IMR-90 (cell line): ENCODE results near the gene CUX1. TPM values are rescaled to one million over a fixed set of nuclear protein-coding genes. Genes with fewer than 3 reads are reported as not detected.

Experiments used
- ATAC-seq: fragments of 200-7000 bp; cut with Tn5 transposase; 2 replicates; pipeline ENCODE4 v1.9.1; 2020; ENCODE audit warnings: low read depth, mild to moderate bottlenecking, moderate library complexity
- BruUV-seq: library from RNA; stranded (reverse); fragments of 400-500 nt; replicated peaks from 2 replicates; lab custom pipeline; 2021; lab: Mats Ljungman, UMichigan
- CTCF ChIA-PET: fragments of 300-600 bp; formaldehyde crosslinking; extraction: SDS; loops from one replicate; lab custom pipeline; 2021; ENCODE audit warnings: antibody characterized with exemption; lab: Yijun Ruan, JAX
- POLR2A ChIA-PET: fragments of 300-600 bp; sonication (Branson Sonifier 250); formaldehyde crosslinking; loops from one replicate; lab custom pipeline; 2022; ENCODE audit warnings: antibody characterized with exemption; ENCODE audit not compliant: unreplicated experiment; lab: Charles Lee
- DNase-seq: peaks from one replicate; pipeline ENCODE4 v3.0.0; 2013
- H2AFZ ChIP-seq: replicated peaks from 2 replicates; pipeline ENCODE3; 2013; ENCODE audit warnings: low read length, mild to moderate bottlenecking; ENCODE audit not compliant: poor library complexity
- H2AK5ac ChIP-seq: 2 replicates; pipeline ENCODE4 v1.6.1; 2013; ENCODE audit warnings: low read depth, low read length, inconsistent platforms
- H2AK9ac ChIP-seq: replicated peaks from 2 replicates; pipeline ENCODE3; 2013; ENCODE audit warnings: mild to moderate bottlenecking, low read depth, low read length, moderate library complexity; ENCODE audit not compliant: poor library complexity
- H2BK120ac ChIP-seq: 2 replicates; pipeline ENCODE4 v1.6.1; 2013; ENCODE audit warnings: low read depth, low read length, inconsistent platforms
- H2BK15ac ChIP-seq: 3 replicates; pipeline ENCODE4 v1.6.1; 2013; ENCODE audit warnings: low read depth, low read length, inconsistent platforms
- H2BK20ac ChIP-seq: 2 replicates; pipeline ENCODE4 v1.6.1; 2013; ENCODE audit warnings: low read depth, mild to moderate bottlenecking, inconsistent platforms, low read length, moderate library complexity
- H2BK5ac ChIP-seq: 2 replicates; pipeline ENCODE4 v1.6.1; 2013; ENCODE audit warnings: mild to moderate bottlenecking, low read depth, low read length, inconsistent platforms; ENCODE audit not compliant: poor library complexity, severe bottlenecking
- H3K14ac ChIP-seq: replicated peaks from 2 replicates; pipeline ENCODE4 v1.6.1; 2013; ENCODE audit warnings: low read depth, low read length, inconsistent platforms
- H3K18ac ChIP-seq: 2 replicates; pipeline ENCODE4 v1.6.1; 2013; ENCODE audit warnings: low read depth, low read length, control low read depth
- H3K23ac ChIP-seq: 2 replicates; pipeline ENCODE4 v1.6.1; 2013; ENCODE audit warnings: low read depth, low read length, inconsistent platforms
- H3K27ac ChIP-seq: 2 replicates; pipeline ENCODE4 v1.5.1; 2013; ENCODE audit warnings: mild to moderate bottlenecking, control low read depth, low read length; ENCODE audit not compliant: insufficient read depth
- H3K27me3 ChIP-seq: 2 replicates; pipeline ENCODE4 v1.6.1; 2013; ENCODE audit warnings: low read length; ENCODE audit not compliant: control insufficient read depth, insufficient read depth
- H3K36me3 ChIP-seq: 2 replicates; pipeline ENCODE4 v1.6.1; 2013; ENCODE audit warnings: low read length, mixed read lengths; ENCODE audit not compliant: control insufficient read depth, insufficient read depth
- H3K4ac ChIP-seq: 2 replicates; pipeline ENCODE4 v1.6.1; 2013; ENCODE audit warnings: low read depth, low read length, inconsistent platforms
- H3K4me1 ChIP-seq: 2 replicates; pipeline ENCODE4 v1.6.1; 2013; ENCODE audit warnings: low read length, mixed read lengths; ENCODE audit not compliant: control insufficient read depth, insufficient read depth
- H3K4me2 ChIP-seq: 2 replicates; pipeline ENCODE4 v1.6.1; 2013; ENCODE audit warnings: low read depth, mild to moderate bottlenecking, control low read depth, low read length, moderate library complexity
- H3K4me3 ChIP-seq: 2 replicates; pipeline ENCODE4 v1.5.1; 2013; ENCODE audit warnings: low read depth, mild to moderate bottlenecking, control low read depth, low read length, moderate library complexity; ENCODE audit not compliant: insufficient read depth
- H3K56ac ChIP-seq: 2 replicates; pipeline ENCODE4 v1.6.1; 2013; ENCODE audit warnings: low read length, inconsistent platforms; ENCODE audit not compliant: insufficient read depth; ENCODE audit errors: extremely low read depth
- H3K79me1 ChIP-seq, 2 experiments: 2 replicates each; pipeline ENCODE4 v1.6.1; 2013; ENCODE audit warnings: low read length in 2 of 2, inconsistent platforms in 1 of 2, low read depth in 1 of 2
- H3K9ac ChIP-seq: 2 replicates; pipeline ENCODE4 v1.6.1; 2013; ENCODE audit warnings: low read depth, low read length, control low read depth
- H3K9me1 ChIP-seq: 2 replicates; pipeline ENCODE4 v1.6.1; 2013; ENCODE audit warnings: low read length, inconsistent platforms; ENCODE audit not compliant: insufficient read depth
- H3K9me3 ChIP-seq: 2 replicates; pipeline ENCODE4 v1.6.1; 2013; ENCODE audit warnings: low read length; ENCODE audit not compliant: control insufficient read depth, insufficient read depth
- H4K20me1 ChIP-seq: 2 replicates; pipeline ENCODE4 v1.6.1; 2013; ENCODE audit warnings: low read length, inconsistent platforms; ENCODE audit not compliant: insufficient read depth
- H4K5ac ChIP-seq: 2 replicates; pipeline ENCODE4 v1.6.1; 2013; ENCODE audit warnings: mild to moderate bottlenecking, low read depth, low read length, control low read depth
- H4K8ac ChIP-seq, 2 experiments: 2 replicates each; pipeline ENCODE4 v1.6.1; 2013; ENCODE audit warnings: low read depth in 2 of 2, low read length in 2 of 2, control low read depth in 1 of 2, inconsistent platforms in 1 of 2
- H4K91ac ChIP-seq: 2 replicates; pipeline ENCODE4 v1.6.1; 2013; ENCODE audit warnings: low read depth, low read length, inconsistent platforms; ENCODE audit not compliant: insufficient read depth
- BHLHE40 ChIP-seq: fragments of 150-350 bp; IDR thresholded peaks from 2 replicates; pipeline ENCODE4 v1.6.1; 2016; ENCODE audit warnings: mild to moderate bottlenecking, low read depth, low read length
- CEBPB ChIP-seq: IDR thresholded peaks from 2 replicates; pipeline ENCODE4 v1.6.1; 2012; ENCODE audit warnings: low read depth, low read length, improper control_type of control experiment
- CHD1 ChIP-seq: IDR thresholded peaks from 2 replicates; pipeline ENCODE4 v1.6.1; 2012; ENCODE audit warnings: low read depth, low read length, improper control_type of control experiment
- ELK1 ChIP-seq: fragments of 150-350 bp; IDR thresholded peaks from 2 replicates; pipeline ENCODE4 v1.6.1; 2016; ENCODE audit warnings: low read depth, mild to moderate bottlenecking, low read length, moderate library complexity, borderline replicate concordance
- MAFK ChIP-seq: IDR thresholded peaks from 2 replicates; pipeline ENCODE4 v1.6.1; 2012; ENCODE audit warnings: low read depth, low read length, improper control_type of control experiment
- MAZ ChIP-seq: IDR thresholded peaks from 2 replicates; pipeline ENCODE4 v1.6.1; 2012; ENCODE audit warnings: low read depth, mild to moderate bottlenecking, low read length, improper control_type of control experiment, moderate library complexity, borderline replicate concordance
- MXI1 ChIP-seq: IDR thresholded peaks from 2 replicates; pipeline ENCODE4 v1.6.1; 2012; ENCODE audit warnings: low read depth, mild to moderate bottlenecking, low read length, moderate library complexity, borderline replicate concordance
- NFE2L2 ChIP-seq: fragments of 150-350 bp; IDR thresholded peaks from 2 replicates; pipeline ENCODE4 v1.6.1; 2016; ENCODE audit warnings: low read depth, mild to moderate bottlenecking, low read length
- POLR2A ChIP-seq: IDR thresholded peaks from 2 replicates; pipeline ENCODE4 v1.6.1; 2012; ENCODE audit warnings: mild to moderate bottlenecking, low read depth, low read length
- RAD21 ChIP-seq: IDR thresholded peaks from 2 replicates; pipeline ENCODE4 v1.6.1; 2012; ENCODE audit warnings: low read length, improper control_type of control experiment
- RCOR1 ChIP-seq: IDR thresholded peaks from 2 replicates; pipeline ENCODE4 v1.6.1; 2012; ENCODE audit warnings: mild to moderate bottlenecking, low read length, improper control_type of control experiment; ENCODE audit not compliant: insufficient replicate concordance
- RFX5 ChIP-seq: IDR thresholded peaks from 2 replicates; pipeline ENCODE4 v1.8.0; 2012; ENCODE audit warnings: low read depth, mild to moderate bottlenecking, low read length, moderate library complexity
- SMC3 ChIP-seq: fragments of 150-350 bp; IDR thresholded peaks from 2 replicates; pipeline ENCODE4 v1.6.1; 2016; ENCODE audit warnings: low read depth, mild to moderate bottlenecking, antibody characterized with exemption, low read length, moderate library complexity
- WGBS, 2 experiments: methylation state at CpG; one replicate each; pipeline versions ENCODE4 v1.1.5 to v1.1.7; 2013; ENCODE audit warnings: missing lambda C conversion rate in 2 of 2; ENCODE audit not compliant: insufficient read length in 1 of 2; ENCODE audit errors: extremely low coverage in 2 of 2; 5-methylcytosine and 5-hydroxymethylcytosine counted together
- dilution Hi-C: fragments of 300-500 bp; cut with HindIII; formaldehyde crosslinking; loops from one replicate; pipeline ENCODE4 v1.14.3; 2018; ENCODE audit warnings: low sequenced_read_pairs; ENCODE audit not compliant: unreplicated experiment
- in situ Hi-C: fragments of 300-500 bp; cut with MboI; formaldehyde crosslinking; loops from 3 replicates; pipeline ENCODE4 v1.14.3; 2019; ENCODE audit warnings: low sequenced_read_pairs, inconsistent platforms, mixed read lengths
- intact Hi-C: fragments of 100-400 bp; cut with micrococcal nuclease; formaldehyde crosslinking; loops from 2 replicates; pipeline ENCODE4 v1.10.0; 2022
- polyA plus RNA-seq, 3 experiments: library from polyadenylated mRNA; depleted of rRNA; stranded (reverse); fragments of >200 nt; gene quantifications; 2 replicates each; pipeline ENCODE4 v1.2.3, GENCODE V29; 2012; ENCODE audit warnings: low replicate concordance in 1 of 3
- total RNA-seq: library from RNA; depleted of rRNA; stranded (reverse); fragments of >200 nt; gene quantifications from 2 replicates; pipeline ENCODE4 v1.2.3, GENCODE V29; 2012
- TF ChIP-seq, protein P1 (sequence below): conservative IDR thresholded peaks from 2 replicates; pipeline ENCODE4 v1.5.1; 2012; ENCODE audit warnings: mild to moderate bottlenecking, low read depth, low read length, improper control_type of control experiment
- TF ChIP-seq, protein P2 (sequence below): fragments of 150-350 bp; IDR thresholded peaks from 2 replicates; pipeline ENCODE4 v1.6.1; 2017; ENCODE audit warnings: mild to moderate bottlenecking, antibody characterized with exemption, low read length, low read depth

Gene CUX1
- total and polyA plus RNA-seq, 2 of the 4 experiments (the other 2 are of a cell fraction), result 19.7 to 46.4 TPM

DNA sequence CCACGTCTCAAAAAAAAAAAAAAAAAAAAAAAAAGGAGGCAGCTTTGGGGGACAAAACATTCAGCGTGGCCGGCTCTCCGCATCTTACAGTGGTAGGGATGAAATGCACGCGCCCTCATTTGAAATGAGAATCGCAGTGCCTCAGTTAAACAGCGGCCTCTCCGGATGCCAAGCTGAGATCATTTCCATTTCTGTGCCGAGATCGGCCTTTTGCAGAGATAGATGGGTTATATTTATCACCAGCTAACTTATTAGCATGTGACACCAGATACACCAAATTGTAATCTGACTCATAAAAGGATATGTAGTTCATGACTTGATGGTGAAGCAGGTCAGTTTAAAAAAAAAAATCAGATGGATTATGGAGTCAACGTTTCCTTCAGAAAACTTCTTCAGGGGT lies 138.7 kb downstream of the CUX1 start:
- CTCF ChIA-PET, result no interaction called here
- H2BK20ac ChIP-seq, result no peak overlapping the region
- no peak overlapping the region for H4K5ac ChIP-seq
- H3K27me3 ChIP-seq, result no peaks in the 10 kb centered on the region
- in situ Hi-C loops, result no loop called here
- no peak overlapping the region for H2BK5ac ChIP-seq
- H3K4me3 ChIP-seq, result no peak overlapping the region
- intact Hi-C loops, result loop anchor here (10.0 kb wide), 1 partner anchor 271 kb away; no protein-coding TSS in a partner anchor
- H4K8ac ChIP-seq, result no peak overlapping the region
- no peak overlapping the region for H3K14ac ChIP-seq
- H3K4ac ChIP-seq, result no peak overlapping the region
- H2AFZ ChIP-seq, result no peak overlapping the region
- peaks cover 7% of the 10 kb centered on the region for H4K20me1 ChIP-seq
- H2BK120ac ChIP-seq, result no peak overlapping the region
- no peak overlapping the region for H2BK15ac ChIP-seq
- no peak overlapping the region for H3K56ac ChIP-seq
- H4K91ac ChIP-seq, result no peak overlapping the region
- no TSS peak for BruUV-seq
- dilution Hi-C loops, result no loop called here
- no peak overlapping the region for H3K23ac ChIP-seq
- TF ChIP-seq CEBPB (no peak), MAFK (no peak), RAD21 (no peak), MAZ (no peak), BHLHE40 (no peak), MXI1 (no peak), RCOR1 (no peak), NFE2L2 (no peak), CHD1 (no peak), ELK1 (no peak), RFX5 (no peak), POLR2A (no peak), SMC3 (no peak)
- TF ChIP-seq, protein P1, sequence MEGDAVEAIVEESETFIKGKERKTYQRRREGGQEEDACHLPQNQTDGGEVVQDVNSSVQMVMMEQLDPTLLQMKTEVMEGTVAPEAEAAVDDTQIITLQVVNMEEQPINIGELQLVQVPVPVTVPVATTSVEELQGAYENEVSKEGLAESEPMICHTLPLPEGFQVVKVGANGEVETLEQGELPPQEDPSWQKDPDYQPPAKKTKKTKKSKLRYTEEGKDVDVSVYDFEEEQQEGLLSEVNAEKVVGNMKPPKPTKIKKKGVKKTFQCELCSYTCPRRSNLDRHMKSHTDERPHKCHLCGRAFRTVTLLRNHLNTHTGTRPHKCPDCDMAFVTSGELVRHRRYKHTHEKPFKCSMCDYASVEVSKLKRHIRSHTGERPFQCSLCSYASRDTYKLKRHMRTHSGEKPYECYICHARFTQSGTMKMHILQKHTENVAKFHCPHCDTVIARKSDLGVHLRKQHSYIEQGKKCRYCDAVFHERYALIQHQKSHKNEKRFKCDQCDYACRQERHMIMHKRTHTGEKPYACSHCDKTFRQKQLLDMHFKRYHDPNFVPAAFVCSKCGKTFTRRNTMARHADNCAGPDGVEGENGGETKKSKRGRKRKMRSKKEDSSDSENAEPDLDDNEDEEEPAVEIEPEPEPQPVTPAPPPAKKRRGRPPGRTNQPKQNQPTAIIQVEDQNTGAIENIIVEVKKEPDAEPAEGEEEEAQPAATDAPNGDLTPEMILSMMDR, result no peak
- TF ChIP-seq, protein P2, sequence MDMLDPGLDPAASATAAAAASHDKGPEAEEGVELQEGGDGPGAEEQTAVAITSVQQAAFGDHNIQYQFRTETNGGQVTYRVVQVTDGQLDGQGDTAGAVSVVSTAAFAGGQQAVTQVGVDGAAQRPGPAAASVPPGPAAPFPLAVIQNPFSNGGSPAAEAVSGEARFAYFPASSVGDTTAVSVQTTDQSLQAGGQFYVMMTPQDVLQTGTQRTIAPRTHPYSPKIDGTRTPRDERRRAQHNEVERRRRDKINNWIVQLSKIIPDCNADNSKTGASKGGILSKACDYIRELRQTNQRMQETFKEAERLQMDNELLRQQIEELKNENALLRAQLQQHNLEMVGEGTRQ, result no peak
- no peak overlapping the region for H3K18ac ChIP-seq
- no peak for DNase-seq
- WGBS, 2 experiments, result 80% methylated on average over 3 of the region's 12 CpGs; no CpG with 5 or more reads in 1 of the 2 experiments
- H3K4me2 ChIP-seq, result no peak overlapping the region
- H3K9ac ChIP-seq, result no peak overlapping the region
- H3K4me1 ChIP-seq, result peaks cover 19% of the 10 kb centered on the region
- no peak for ATAC-seq
- no peak overlapping the region for H2AK9ac ChIP-seq
- H3K79me1 ChIP-seq, result peaks cover 55 to 85% of the 10 kb centered on the region in 2 experiments
- H3K9me1 ChIP-seq, result peaks cover 21% of the 10 kb centered on the region
- H2AK5ac ChIP-seq, result no peak overlapping the region
- POLR2A ChIA-PET, result no interaction called here
- H3K36me3 ChIP-seq, result no peaks in the 10 kb centered on the region
- H3K9me3 ChIP-seq, result no peaks in the 10 kb centered on the region
- no peak overlapping the region for H3K27ac ChIP-seq
